GM06990 (cell line): ENCODE measurements around the gene TCP11.

ENCODE experiments used
- DNase-seq: peaks from one replicate; pipeline ENCODE4 v3.0.0-alpha.2; 2011; ENCODE audit not compliant: insufficient read length; ENCODE audit errors: extremely low read depth
- H3K27me3 ChIP-seq: replicated peaks from 2 replicates; pipeline ENCODE4 v1.6.0; 2011; ENCODE audit warnings: low read length; ENCODE audit not compliant: control insufficient read depth, insufficient read depth
- H3K36me3 ChIP-seq: 2 replicates; pipeline ENCODE4 v1.5.1; 2011; ENCODE audit warnings: low read length; ENCODE audit not compliant: control insufficient read depth, insufficient read depth
- H3K4me3 ChIP-seq: replicated peaks from 2 replicates; pipeline ENCODE4 v1.5.1; 2011; ENCODE audit warnings: low read depth, mild to moderate bottlenecking, control low read depth, low read length
- TF ChIP-seq, protein P1 (sequence below): IDR thresholded peaks from 2 replicates; pipeline ENCODE4 v1.5.1; 2011; ENCODE audit warnings: low read length, control low read depth, mild to moderate bottlenecking, inconsistent platforms; ENCODE audit not compliant: insufficient read depth, poor library complexity, severe bottlenecking

TCP11 gene

DNA sequence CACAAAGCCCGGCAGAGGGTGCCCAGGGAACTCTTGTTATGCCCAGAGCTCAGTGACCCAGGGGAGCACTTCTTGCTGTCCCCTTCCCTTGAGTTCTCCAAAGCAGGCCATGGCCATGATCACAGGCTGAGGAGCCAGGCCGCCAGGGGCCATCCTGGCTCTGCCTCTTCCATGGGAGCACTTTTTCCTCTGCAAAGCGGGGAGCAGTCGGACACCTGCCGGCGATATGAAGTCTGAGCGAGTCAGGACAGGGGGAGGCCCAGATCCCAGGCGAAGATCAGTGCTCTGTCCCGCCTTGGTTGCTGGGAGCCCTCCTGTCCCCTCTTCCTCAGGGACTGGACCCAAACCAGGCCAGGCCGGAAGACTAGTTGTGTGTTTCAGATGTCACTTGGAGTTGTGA, 67.9 kb downstream of the TCP11 start:
- TF ChIP-seq, protein P1, sequence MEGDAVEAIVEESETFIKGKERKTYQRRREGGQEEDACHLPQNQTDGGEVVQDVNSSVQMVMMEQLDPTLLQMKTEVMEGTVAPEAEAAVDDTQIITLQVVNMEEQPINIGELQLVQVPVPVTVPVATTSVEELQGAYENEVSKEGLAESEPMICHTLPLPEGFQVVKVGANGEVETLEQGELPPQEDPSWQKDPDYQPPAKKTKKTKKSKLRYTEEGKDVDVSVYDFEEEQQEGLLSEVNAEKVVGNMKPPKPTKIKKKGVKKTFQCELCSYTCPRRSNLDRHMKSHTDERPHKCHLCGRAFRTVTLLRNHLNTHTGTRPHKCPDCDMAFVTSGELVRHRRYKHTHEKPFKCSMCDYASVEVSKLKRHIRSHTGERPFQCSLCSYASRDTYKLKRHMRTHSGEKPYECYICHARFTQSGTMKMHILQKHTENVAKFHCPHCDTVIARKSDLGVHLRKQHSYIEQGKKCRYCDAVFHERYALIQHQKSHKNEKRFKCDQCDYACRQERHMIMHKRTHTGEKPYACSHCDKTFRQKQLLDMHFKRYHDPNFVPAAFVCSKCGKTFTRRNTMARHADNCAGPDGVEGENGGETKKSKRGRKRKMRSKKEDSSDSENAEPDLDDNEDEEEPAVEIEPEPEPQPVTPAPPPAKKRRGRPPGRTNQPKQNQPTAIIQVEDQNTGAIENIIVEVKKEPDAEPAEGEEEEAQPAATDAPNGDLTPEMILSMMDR, result no peak
- Histone ChIP-seq H3K36me3 (no peaks in the 10 kb centered on the region; the same call in 1 of the 2 replicates), H3K4me3 (no peak overlapping the region), H3K27me3 (no peaks in the 10 kb centered on the region)
- DNase-seq, result no peak

DNA sequence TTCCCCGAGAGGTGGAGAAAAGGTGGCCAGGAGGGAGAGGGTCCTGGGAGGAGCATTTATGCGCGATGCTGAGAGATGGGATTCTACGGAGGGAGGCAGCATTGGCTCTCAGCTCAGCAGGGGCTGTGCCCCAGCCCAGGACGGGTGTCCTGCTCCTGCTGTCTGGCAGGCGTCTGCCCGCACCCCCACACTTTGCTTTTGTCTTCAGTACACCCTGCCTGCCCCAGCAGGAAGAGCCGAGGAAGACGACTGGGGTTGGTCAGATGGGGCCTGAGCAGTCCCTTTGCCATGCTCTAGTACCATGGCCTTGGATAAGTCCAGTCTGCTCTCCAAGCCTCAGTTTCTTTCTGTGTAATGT, 68.5 kb downstream of the TCP11 start:
- no peak overlapping the region for H3K4me3 ChIP-seq
- no peaks in the 10 kb centered on the region for H3K27me3 ChIP-seq
- no peak for DNase-seq
- TF ChIP-seq, protein P1, result no peak
- H3K36me3 ChIP-seq, result no peaks in the 10 kb centered on the region; the same call in 1 of the 2 replicates

GRCh38 chr6:35072051-35072697, 69.0 kb downstream of the TCP11 start:
- DNase-seq, result no peak
- Histone ChIP-seq H3K27me3 (no peaks in the 10 kb centered on the region), H3K36me3 (no peaks in the 10 kb centered on the region; the same call in 1 of the 2 replicates), H3K4me3 (no peak overlapping the region)
- TF ChIP-seq, protein P1, result no peak

- H3K4me3 ChIP-seq, result no peak overlapping the region
- H3K27me3 ChIP-seq, result no peaks in the 10 kb centered on the region
- TF ChIP-seq, protein P1, result no peak
- DNase-seq, result no peak
- H3K36me3 ChIP-seq, result no peaks in the 10 kb centered on the region; the same call in 1 of the 2 replicates
Measured at GRCh38 chr6:35071347-35071994, 69.7 kb downstream of the TCP11 start.

DNA sequence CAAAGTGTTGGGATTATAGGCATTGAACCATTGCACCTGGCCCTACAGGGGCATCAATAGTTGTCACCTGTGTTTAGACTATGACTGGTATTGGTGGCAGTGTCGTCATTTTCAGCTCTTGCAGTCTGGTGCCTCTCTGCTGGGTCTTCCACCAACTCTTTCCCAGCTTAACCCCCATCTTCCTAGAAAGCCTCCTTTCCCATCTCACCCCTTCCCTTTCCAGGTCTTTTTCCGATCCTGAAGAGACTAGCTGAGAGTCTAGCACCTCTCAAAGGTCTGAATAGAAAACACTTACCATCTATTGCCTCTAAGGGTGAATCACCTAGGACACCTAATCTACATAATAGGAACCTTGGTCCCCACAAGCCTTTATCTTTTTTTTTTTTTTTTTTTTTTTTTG, 71.0 kb downstream of the TCP11 start:
- no peaks in the 10 kb centered on the region for H3K27me3 ChIP-seq
- DNase-seq, result no peak

More for the DNA sequence above, 71.0 kb downstream of the TCP11 start:
- no peak overlapping the region for H3K4me3 ChIP-seq
- H3K36me3 ChIP-seq, result no peaks in the 10 kb centered on the region; the same call in 1 of the 2 replicates
- TF ChIP-seq, protein P1, result no peak
